ENCODE data around the gene GCNT2. TPM values are rescaled to one million over a fixed set of nuclear protein-coding genes. Genes with fewer than 3 reads are reported as not detected.
"Not testable (repeated sequence)": the region's sequence is repeated elsewhere in the genome, so short reads cannot be mapped to it uniquely, and the experiment has no call there.

The GCNT2 gene
- total RNA-seq (2014; rRNA removed; shearing (Covaris generic)) = 6.4 and 7.3 TPM in 2 replicates
- 4.4 and 4.9 TPM in 2 replicates for polyA plus RNA-seq (2015; cell fraction: cytosol; rRNA removed)
- polyA plus RNA-seq (2015; cell fraction: nucleus; rRNA removed) = 4.2 and 11.5 TPM in 2 replicates

- DNase-seq (ENCODE audit: low read depth) = peak; percentile 54
Observed at GRCh38 chr6:10521104-10521808, at the start of gene GCNT2. GCNT2 (plus strand) TSS chr6:10521351; CDS start chr6:10528912, 7,561 bp downstream.

GRCh38 chr6:10472634-10473033, 48.5 kb upstream of the GCNT2 start:
- DNase-seq (ENCODE audit: low read depth) = no peak

- peak; percentile 44 for DNase-seq (ENCODE audit: low read depth)
Observed at GRCh38 chr6:10478187-10479040, 42.7 kb upstream of the GCNT2 start.

- no peak for DNase-seq (ENCODE audit: low read depth)
Observed at GRCh38 chr6:10479939-10480700, 41.0 kb upstream of the GCNT2 start.

- peak; percentile 39 for DNase-seq (ENCODE audit: low read depth)
Observed at GRCh38 chr6:10481101-10481500, 40.0 kb upstream of the GCNT2 start.

GRCh38 chr6:10482636-10483257, 38.4 kb upstream of the GCNT2 start:
- DNase-seq (ENCODE audit: low read depth) = no peak

- no peak for DNase-seq (ENCODE audit: low read depth)
Observed at GRCh38 chr6:10484912-10485311, 36.2 kb upstream of the GCNT2 start.

- no peak for DNase-seq (ENCODE audit: low read depth)
Observed at GRCh38 chr6:10485406-10485805, 35.7 kb upstream of the GCNT2 start.

GRCh38 chr6:10486215-10486614, 34.9 kb upstream of the GCNT2 start:
- DNase-seq (ENCODE audit: low read depth) = no peak

GRCh38 chr6:10486944-10487588, 34.1 kb upstream of the GCNT2 start:
- DNase-seq (ENCODE audit: low read depth) = not testable (repeated sequence)

GRCh38 chr6:10487668-10488327, 33.4 kb upstream of the GCNT2 start:
- DNase-seq (ENCODE audit: low read depth) = no peak

- no peak for DNase-seq (ENCODE audit: low read depth)
Observed at GRCh38 chr6:10491463-10491862, 29.7 kb upstream of the GCNT2 start.

- DNase-seq (ENCODE audit: low read depth) = not testable (repeated sequence)
Observed at GRCh38 chr6:10491905-10492304, 29.2 kb upstream of the GCNT2 start.

GRCh38 chr6:10495029-10495428, 26.1 kb upstream of the GCNT2 start:
- DNase-seq (ENCODE audit: low read depth) = no peak

GRCh38 chr6:10505529-10505928, 15.6 kb upstream of the GCNT2 start:
- no peak for DNase-seq (ENCODE audit: low read depth)

- DNase-seq (ENCODE audit: low read depth) = no peak
Observed at GRCh38 chr6:10507298-10507697, 13.9 kb upstream of the GCNT2 start.

- no peak for DNase-seq (ENCODE audit: low read depth)
Observed at GRCh38 chr6:10507715-10508114, 13.4 kb upstream of the GCNT2 start.

- peak; percentile 58 for DNase-seq (ENCODE audit: low read depth)
Observed at GRCh38 chr6:10510592-10511367, 10.4 kb upstream of the GCNT2 start.

- DNase-seq (ENCODE audit: low read depth) = peak; percentile 46
Observed at GRCh38 chr6:10511477-10511876, 9.7 kb upstream of the GCNT2 start.

All from HT1080 (cell line).